ENCODE data around the gene MRPL24.
A peak's percentile ranks its signal among the peaks of the same experiment; 100 is the strongest.

The MRPL24 gene

GRCh38 chr1:156740237-156740740, 599 bp downstream of the MRPL24 start:
- Histone ChIP-seq H3K9me3 (no peaks in the 10 kb centered on the region), H3K27me3 (no peaks in the 10 kb centered on the region), H3K36me3 (peaks cover 26 to 62% (median 48%) of the 10 kb centered on the region in 3 donors), H3K27ac (peak overlapping the region; percentile 62 to 76), H3K4me3 (peak overlapping the region; percentile 64 to 71), H3K4me1 (peaks cover 0 to 29% (median 16%) of the 10 kb centered on the region in 4 donors)
- intact Hi-C loops (cut with DNase I; ENCODE audit: low total_unique reads), result no loop called here
- TF ChIP-seq, protein P1, sequence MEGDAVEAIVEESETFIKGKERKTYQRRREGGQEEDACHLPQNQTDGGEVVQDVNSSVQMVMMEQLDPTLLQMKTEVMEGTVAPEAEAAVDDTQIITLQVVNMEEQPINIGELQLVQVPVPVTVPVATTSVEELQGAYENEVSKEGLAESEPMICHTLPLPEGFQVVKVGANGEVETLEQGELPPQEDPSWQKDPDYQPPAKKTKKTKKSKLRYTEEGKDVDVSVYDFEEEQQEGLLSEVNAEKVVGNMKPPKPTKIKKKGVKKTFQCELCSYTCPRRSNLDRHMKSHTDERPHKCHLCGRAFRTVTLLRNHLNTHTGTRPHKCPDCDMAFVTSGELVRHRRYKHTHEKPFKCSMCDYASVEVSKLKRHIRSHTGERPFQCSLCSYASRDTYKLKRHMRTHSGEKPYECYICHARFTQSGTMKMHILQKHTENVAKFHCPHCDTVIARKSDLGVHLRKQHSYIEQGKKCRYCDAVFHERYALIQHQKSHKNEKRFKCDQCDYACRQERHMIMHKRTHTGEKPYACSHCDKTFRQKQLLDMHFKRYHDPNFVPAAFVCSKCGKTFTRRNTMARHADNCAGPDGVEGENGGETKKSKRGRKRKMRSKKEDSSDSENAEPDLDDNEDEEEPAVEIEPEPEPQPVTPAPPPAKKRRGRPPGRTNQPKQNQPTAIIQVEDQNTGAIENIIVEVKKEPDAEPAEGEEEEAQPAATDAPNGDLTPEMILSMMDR (IDR thresholded peaks at IDR 0.05), result no peak
- DNase-seq, result no peak

- H3K27ac ChIP-seq, result no peak overlapping the region
- TF ChIP-seq, protein P1 (IDR thresholded peaks at IDR 0.05), result no peak
- H3K9me3 ChIP-seq, result no peaks in the 10 kb centered on the region
- H3K36me3 ChIP-seq, result peaks cover 25 to 60% (median 35%) of the 10 kb centered on the region in 3 donors
- DNase-seq, result no peak
- intact Hi-C loops (cut with DNase I; ENCODE audit: low total_unique reads), result no loop called here
- H3K27me3 ChIP-seq, result no peaks in the 10 kb centered on the region
- H3K4me1 ChIP-seq, result peaks cover 0 to 19% (median 12%) of the 10 kb centered on the region in 4 donors
- H3K4me3 ChIP-seq, result no peak overlapping the region
These were observed 2.0 kb downstream of the MRPL24 start for GRCh38 chr1:156738916-156739315.

DNA sequence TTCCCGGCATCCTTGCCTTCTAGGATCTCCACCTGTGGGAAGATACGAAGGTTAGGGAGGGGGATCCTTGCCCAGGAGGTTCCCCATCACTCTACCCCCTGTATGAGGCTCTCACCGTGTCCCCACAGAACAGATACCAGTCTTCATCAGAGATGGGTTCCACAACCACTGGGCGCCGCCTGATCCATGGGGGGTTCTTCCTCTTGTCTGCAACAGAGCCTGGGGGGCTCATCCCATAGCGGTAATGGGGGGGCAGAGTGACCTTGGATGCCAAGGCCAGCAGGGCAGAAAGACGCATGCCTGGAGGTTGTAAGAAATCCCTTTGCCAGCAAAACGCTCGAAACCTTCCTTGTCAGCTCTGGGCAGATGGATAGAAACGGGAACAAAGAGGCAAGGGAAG, 2.5 kb downstream of the MRPL24 start:
- no peak for DNase-seq
- TF ChIP-seq, protein P1 (IDR thresholded peaks at IDR 0.05), result no peak

DNA sequence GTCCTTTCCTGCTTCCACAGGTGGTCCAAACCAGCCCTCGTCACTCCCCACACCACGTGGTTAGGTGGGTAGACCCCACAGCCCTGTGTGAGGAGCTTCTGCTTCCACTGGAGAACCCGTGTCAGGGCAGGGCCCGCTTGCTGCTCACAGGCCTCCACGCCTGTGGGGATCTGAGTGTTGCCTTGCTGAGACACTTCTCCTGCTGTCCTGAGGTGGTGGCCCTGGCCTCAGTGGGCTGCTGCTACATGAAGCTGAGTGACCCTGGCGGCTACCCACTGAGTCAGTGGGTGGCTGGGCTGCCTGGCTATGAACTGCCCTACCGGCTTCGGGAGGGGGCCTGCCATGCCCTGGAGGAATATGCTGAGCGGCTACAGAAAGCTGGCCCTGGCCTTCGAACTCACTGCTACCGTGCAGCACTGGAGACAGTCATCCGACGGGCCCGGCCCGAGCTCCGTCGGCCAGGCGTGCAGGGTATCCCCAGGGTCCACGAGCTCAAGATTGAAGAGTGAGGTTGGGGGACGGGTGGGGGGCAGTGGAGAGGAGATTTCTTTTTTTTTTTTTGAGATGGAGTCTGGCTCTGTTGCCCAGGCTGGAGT, 6.8 kb downstream of the MRPL24 start:
- DNase-seq, result no peak
- peaks cover 0 to 10% (median 2%) of the 10 kb centered on the region in 4 donors for H3K4me1 ChIP-seq
- H3K27ac ChIP-seq, result no peak overlapping the region
- H3K9me3 ChIP-seq, result no peaks in the 10 kb centered on the region
- H3K36me3 ChIP-seq, result peaks cover 16 to 63% (median 20%) of the 10 kb centered on the region in 3 donors
- no peak overlapping the region for H3K4me3 ChIP-seq
- TF ChIP-seq, protein P1 (IDR thresholded peaks at IDR 0.05), result no peak
- intact Hi-C loops (cut with DNase I; ENCODE audit: low total_unique reads), result no loop called here
- no peaks in the 10 kb centered on the region for H3K27me3 ChIP-seq

More for the DNA sequence above, 2.5 kb downstream of the MRPL24 start:
- intact Hi-C loops (cut with DNase I; ENCODE audit: low total_unique reads), result no loop called here
- Histone ChIP-seq H3K9me3 (no peaks in the 10 kb centered on the region), H3K36me3 (peaks cover 22 to 60% (median 30%) of the 10 kb centered on the region in 3 donors), H3K4me3 (no peak overlapping the region), H3K27me3 (no peaks in the 10 kb centered on the region), H3K27ac (no peak overlapping the region), H3K4me1 (peaks cover 0 to 19% (median 12%) of the 10 kb centered on the region in 4 donors)

DNA sequence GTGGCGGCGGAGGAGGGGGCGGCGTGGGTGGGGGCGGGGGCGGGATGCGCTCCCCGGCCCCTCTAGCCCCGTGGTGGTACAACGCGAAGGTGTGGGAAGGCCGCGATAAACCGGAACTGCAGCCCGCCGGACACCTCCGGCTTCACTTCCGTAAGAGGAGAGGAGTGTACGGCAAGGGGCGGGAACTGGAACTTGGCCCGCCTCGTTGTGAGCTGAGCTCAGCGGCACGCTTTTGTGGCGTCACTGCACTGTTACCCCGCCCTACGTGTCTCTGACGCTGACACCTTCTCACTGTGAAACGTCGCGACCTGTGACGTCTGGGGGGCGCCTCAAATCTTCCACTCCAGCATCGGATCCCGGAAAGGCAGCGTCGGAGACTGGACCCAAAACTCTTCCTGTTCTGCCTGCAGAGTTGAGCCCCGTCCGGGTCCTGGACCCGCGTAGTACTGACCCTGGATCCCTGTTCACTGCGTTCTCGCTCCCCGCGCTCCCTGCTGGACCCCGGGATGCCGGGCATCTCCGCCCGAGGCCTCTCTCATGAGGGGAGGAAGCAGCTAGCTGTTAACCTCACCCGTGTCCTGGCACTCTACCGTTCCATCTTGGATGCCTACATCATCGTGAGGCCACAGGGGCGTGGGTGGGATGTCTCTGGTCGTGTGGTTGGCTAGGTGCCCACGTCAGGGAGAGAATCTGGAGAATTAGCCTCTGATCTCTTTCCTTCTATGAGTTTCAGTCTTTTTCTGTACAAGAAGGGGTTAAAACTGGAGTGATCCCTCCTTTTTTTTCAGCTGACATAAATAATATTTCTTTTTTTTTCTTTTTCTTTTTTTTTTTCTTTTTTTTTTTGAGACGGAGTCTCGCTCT, 12.1 kb downstream of the MRPL24 start, which contains the start of gene ISG20L2:
TSS of gene ISG20L2 (minus strand) at position 168 of the 864 bp plus-strand sequence. CDS start 1,114 bp downstream, outside the sequence.
- intact Hi-C loops (cut with DNase I; ENCODE audit: low total_unique reads), result no loop called here
- peaks cover 0 to 48% (median 38%) of the 10 kb centered on the region in 4 donors for H3K4me1 ChIP-seq
- peak; percentile 97 to 99 for DNase-seq

More for the DNA sequence above, 12.1 kb downstream of the MRPL24 start, which contains the start of gene ISG20L2:
- Histone ChIP-seq H3K27me3 (no peaks in the 10 kb centered on the region), H3K9me3 (no peaks in the 10 kb centered on the region), H3K4me3 (peak within 1 kb of the TSS; percentile 65), H3K27ac (peak within 1 kb of the TSS; percentile 98 to 99), H3K36me3 (peaks cover 13 to 33% (median 13%) of the 10 kb centered on the region in 3 donors)
- TF ChIP-seq, protein P1 (IDR thresholded peaks at IDR 0.05), result no peak
